ENCODE data around the gene SLX4IP.
"Not testable (repeated sequence)": the region's sequence is repeated elsewhere in the genome, so short reads cannot be mapped to it uniquely, and the experiment has no call there.

Gene SLX4IP

DNA sequence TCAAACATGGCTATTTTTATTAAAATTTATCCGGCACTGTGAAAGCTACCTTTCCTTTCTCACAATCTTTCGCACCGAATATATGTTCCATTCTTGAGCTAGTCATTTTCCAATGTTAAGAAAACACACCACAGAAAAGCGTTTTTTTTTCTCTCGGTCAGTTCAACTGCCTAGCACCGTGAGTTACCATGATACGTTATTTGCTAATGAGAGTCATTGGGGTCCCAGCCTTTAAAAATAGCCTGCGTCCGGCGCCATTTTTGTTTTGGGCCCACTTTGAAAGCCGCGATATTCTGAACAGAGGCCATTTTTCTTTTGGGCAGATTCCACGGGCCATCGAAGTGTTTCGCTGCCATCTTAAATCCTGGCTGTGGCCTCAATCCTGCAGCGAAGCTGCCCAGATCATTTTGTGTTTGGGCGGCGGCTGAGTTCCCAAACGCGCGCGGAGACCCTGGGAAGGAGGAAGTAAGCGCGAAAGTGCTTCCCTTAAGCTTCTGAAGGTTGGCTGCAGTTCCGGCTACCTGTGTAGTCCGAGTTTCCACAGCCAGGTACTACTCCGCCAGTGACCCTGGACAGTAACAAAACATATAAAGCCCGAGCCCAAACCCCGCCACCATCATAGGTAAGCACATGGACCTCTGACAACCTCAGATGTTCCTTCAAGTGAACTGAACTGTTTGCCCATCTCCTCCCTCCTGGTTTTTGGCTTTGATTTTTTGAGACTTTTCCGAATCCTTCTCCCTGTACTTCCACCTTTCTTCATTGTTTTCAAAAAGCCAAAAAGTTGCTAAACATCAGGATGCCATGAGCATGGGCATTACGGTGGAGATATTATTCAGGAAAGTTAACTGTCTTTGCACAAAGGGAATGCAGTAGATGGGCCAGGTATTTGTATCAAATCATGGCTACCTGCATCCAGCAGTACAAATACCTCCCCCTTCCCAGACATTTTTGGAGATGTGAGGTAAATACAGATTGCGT lies at the start of gene SLX4IP:
SLX4IP (plus strand) TSS at position 474 of the 981 bp plus-strand sequence. CDS start 22,900 bp downstream, outside the sequence.
- peak; percentile 99 for DNase-seq

DNA sequence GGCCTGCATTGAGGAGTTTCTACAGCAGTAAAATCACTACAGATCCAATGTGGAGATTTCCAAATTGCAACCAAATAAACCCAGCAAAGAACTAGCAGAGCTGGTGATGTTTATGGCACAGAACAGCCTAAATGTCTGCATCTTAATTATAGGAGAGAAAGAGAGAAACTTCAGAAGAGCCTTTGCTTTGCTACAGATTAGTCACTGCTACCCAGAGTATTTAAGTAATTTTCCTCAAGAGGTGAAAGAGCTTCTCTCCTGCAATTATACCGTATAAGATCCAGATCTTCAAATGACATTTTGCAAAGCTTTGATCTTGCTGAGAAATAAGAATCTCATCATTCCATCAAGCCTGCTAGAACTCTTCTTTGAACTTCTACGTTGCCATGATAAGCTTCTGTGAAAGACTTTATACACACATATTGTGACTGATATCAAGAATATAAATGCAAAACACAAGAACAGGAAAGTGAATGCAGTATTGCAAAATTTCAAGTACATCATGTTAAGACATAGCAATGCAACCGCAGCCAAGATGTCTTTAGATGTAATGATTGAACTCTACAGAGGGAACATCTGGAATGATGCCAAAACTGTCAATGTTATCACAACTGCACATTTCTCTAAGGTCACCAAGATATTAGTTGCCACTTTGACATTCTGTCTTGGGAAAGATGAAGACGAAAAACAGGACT lies 49.1 kb upstream of the SLX4IP start:
- DNase-seq, result no peak

DNA sequence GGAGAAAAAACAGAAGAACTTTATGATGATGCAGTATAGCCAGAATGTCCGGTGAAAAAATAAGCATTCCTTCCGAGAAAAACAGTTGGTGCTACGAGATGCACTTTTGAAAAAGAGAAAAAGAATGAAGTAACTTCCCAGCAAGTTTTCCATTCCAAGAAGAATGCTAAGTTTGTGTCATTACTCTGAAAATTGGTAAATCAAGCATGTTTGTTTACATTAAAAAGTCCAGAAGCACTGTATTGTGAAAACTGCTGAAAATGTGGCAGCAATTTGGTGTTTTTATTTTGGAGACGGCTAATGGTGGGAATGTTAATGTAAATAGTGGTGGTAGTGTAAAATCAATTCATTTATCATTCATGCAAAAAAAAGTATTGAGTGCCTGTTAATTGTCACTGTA lies 47.4 kb upstream of the SLX4IP start:
- DNase-seq, result no peak

DNA sequence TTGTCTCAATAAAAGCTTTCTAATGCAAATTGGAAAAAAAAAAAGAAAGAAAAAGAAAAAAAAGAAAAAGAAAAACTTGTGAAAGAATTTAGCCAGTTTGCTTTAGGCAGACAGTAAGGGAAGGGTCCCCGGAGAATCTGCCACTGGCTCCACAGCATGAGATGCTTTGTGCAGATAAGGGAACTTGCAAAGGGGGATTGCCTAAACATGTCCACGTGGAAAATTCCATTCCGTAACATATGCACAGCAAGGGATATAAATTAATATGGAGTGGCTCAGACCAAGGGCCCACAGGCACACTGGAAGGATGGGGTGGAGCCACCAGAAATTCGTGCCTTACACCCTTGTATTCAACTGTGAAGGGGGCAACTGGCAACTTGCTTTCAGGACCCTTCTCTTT lies 46.5 kb upstream of the SLX4IP start:
- no peak for DNase-seq

DNA sequence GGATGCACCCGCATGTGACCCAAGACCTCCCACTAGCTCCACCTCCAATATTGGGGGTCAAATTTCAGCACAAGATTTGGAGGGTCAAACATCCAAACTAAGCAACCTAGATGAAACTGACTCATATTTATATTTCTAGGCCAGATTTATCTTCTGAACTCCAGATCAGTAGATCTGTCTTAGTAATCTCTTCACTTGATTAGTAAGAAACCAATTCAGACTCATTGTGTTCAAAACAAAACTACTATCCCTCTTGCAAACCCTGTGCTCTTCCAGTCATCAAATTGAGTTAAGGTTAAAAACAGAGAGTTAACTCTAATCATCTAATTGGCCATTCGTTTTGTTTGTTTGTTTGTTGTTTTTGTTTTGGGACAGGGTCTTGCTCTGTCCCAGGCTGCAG lies 44.4 kb upstream of the SLX4IP start:
- DNase-seq, result no peak

DNA sequence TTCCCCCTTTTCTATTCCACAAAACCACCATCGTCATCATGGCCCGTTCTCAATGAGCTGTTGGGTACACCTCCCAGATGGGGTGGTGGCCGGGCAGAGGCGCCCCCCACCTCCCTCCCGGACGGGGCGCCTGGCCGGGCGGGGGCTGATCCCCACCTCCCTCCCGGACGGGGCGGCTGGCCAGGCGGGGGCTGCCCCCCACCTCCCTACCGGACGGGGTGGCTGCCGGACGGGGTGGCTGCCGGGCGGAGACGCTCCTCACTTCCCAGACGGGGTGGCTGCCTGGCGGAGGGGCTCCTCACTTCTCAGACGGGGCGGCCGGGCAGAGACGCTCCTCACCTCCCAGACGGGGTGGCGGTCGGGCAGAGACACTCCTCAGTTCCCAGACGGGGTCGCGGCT lies 40.4 kb upstream of the SLX4IP start:
- DNase-seq, result not testable (repeated sequence)

DNA sequence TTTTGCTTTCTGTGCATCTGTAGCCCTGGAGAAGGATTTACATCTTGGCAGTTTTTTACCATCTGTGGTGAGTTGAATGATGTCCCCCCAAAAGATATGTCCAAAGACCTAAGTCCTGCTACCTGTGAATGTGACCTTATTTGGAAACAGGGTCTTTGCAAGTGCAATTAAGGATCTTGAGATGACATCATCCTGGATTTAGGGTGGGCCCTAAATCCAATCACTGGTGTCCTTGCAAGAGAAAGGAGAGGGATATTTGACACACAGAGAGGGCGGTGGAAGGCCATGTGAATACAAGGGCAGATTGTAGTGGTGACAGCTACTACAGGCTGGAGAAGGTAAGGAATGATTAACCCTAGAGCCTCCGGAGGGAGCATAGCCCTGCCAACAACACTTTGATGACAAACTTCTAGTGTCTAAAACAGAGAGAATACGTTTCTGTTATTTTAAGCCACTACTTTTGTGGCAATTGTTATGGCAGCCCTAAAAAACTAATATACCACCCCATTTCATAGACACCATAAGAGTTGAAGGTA lies 36.2 kb upstream of the SLX4IP start:
- DNase-seq, result no peak

DNA sequence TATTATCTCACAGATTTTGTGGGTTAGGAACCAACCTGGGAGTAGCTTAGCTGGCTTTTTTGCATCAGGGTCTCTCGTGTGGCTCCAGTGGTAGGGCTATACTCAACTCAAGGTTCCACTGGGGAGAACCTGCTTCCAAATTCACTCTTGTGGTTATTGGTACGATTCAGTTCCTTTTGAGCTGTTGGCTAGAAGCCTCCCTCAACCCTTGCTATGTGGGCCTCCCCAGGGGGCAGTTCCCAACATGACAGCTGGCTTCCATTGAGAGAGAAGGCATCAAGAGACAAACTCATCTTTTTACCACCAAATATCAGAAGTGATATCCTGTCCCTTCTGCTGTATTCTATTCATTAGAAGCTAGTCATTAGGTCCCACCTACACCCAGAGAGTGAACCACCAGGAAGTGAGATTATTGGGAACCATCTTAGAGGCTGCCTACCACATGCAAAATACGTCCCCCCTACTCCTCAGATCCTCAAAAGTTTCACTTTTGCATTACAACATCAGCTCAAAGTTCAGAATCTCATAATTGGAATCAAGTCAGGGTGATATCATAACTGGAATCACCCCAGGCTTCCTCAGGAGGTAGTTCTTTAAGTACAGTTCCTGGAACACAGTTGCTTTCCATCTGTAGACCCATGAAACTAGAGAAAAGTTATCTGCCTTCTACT lies 32.0 kb upstream of the SLX4IP start:
- no peak for DNase-seq

DNA sequence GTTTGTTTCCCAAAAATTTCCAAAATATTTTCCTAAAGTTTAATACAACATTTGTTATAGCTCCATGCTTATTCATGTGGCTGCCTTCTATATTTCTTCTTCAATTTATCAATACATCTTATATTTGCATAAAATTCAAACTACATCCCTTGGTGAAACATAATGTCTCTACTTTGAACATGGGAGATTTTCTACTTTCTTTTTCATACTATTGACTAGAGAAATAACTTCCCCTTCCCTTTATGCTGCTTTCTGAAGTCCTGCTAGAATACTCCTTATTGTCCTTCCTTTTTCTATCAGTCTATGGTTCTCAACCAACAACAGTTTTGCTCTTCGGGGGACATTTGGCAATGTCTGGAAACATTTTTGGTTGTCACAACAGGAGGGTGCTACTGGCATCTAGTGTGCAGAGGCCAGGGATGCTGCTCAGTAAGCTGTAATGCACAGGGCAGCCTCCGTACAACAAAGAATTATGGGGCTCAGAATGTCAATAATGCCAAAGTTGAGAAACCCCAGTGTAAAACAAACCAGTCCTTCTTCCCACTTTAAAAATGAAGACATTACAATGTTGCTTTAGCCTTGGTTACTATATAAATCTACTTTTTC lies 31.0 kb upstream of the SLX4IP start:
- DNase-seq, result no peak

DNA sequence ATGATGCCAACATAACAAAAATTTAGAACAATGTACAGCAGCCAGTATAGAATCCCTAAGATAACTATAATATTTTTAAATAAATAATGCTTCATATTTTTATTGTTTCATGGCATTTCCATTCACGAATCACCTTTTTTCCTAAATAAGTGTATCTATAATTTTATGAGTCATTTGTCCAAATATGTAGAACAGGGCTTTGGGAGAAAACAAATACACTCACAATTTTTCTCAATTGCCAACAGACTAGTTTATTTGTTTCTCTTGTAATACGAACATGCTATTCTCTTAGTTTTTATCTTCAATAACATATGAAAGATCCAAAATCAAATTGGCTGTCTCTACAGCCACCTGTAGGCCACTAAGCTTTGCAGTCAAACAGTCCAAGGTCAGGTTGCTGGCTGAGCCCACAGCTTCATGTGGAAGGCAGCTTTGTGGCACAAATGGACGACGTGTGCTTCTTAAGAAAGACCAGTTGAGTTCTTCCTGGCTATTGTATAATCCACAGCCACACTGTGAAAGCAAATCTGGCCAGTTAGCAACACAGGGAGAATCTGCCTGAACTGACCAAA lies 30.1 kb upstream of the SLX4IP start:
- no peak for DNase-seq

DNA sequence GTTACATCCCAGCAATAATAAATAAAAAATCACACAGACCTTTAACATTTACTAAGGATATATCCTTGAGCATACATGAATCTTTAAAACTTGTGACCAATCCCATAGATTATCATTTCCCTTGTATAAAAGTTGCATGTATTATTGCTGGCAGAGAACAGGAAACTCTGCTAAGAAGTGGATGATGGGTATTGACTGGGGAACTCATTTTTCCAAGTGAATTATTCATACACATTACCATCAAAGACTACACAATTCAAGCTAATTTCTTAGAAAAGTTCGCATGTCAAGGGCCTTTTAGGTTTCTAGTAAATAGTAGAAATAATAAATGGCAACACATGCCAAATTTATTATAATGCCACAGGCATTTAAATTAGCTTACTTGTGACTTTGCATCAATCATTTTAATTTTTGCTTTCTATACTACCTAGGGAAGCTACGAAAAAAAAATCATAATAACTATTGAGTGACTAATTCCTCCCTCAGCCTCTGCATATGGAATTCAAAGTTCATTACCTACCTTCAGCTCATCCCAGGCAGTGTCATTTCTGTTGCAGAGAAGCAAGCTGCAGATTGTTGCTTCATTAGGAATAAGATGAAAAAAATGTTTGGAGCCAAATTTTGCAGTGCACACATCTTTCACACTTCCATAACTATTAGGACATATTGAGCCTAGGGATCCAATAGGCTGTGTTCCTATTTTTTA lies 26.8 kb upstream of the SLX4IP start:
- DNase-seq, result no peak

DNA sequence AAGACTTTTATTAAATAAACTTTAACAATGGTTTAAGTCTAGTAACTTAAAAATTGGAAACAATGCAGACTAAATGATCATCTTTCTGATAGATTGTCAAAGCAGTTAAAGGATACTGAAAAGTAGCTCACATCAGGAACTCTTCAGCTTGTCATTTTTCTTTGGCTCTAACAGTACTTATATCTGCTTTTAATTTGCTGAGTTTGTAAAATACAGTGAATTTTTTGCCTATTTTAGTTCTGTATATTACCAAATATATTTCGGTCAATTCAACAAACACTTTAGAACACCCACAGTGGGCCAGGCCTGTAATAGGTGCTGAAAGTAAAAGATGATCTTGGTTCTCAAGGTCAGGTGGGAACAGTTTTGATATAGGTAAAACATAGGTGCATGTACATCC lies 23.4 kb upstream of the SLX4IP start:
- DNase-seq, result no peak

DNA sequence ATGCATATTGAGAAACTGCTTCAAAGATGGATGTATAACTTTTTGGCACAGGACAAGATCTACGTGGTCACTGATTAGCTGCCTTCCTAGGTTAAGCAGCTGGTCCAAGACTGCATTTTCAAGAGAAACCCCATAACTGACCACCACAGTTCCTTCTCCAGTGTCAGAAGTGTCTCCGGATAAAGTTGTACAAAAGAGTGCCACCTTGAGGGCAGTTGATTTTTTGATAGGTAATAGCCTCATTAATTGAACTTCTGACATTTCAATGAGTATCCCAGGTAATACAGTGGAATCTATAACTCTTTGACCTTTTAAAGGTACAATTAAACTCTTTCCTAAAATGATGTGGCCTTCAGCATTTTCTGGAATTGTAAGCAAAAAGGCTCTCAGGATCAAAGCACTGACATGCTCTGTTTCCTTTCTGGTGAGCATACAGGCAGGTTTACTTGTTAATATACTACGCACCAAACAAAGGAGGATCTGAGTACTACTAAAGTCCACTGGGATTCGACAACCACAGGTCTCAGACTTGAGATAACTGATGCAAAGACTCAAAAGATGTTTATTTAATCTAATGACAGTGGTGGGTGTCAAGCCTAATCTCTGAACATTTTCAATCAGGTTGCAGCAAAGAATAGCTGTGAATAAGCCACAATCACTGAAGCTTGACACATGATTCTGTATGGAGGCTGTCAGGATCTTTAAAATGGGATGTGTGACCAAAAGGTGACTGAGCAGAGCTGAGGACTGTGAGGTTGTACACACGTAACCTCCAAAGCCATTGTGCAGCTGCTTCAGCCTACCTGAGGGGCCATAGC lies 22.3 kb upstream of the SLX4IP start:
- DNase-seq, result no peak

DNA sequence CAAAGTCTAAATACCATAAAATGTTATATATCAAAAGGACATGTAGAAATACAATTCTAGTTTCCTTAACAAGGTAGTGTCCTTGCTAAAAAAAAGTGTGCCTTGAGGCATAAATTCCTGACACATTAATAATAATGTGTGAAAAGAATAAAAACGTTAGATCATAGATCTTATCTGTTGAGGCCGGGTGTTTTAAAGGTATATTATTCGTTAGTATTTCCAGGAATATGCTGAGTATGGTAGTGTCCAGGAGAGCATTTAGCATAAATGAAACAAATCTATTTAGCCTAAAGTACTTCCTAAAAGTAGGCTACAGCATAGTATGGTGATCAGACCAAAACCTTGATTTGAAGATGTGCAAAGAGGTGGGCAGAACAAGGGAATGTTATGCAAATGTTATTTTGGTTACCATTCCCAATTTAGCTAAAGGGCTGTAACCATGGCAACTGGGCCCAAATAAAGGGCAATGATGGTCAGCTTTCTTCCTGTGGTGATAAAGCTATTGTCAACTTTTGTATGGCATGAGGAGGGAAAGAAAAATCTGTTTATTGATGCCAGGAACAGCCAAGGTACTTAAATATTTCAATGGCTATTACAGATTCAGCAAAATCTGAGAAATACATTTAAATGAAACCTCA lies 20.0 kb upstream of the SLX4IP start:
- no peak for DNase-seq

DNA sequence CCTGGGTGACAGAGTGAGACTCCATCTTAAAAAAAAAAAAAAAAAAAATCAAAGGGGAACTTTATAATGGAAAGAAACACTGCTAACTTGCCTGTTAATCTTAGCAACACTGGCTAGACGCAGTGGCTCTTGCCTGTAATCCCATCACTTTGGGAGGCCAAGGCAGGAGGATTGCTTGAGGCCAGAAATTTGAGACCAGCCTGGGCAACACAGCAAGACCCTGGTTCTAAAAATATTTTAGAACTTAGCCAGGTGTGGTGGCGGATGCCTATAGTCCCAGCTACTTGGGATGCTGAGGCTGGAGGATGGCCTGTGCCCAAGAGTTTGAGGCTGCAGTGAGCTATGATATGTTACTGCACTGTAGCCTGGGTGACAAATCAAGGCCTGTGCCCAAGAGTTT lies 17.9 kb upstream of the SLX4IP start:
- DNase-seq, result not testable (repeated sequence)

DNA sequence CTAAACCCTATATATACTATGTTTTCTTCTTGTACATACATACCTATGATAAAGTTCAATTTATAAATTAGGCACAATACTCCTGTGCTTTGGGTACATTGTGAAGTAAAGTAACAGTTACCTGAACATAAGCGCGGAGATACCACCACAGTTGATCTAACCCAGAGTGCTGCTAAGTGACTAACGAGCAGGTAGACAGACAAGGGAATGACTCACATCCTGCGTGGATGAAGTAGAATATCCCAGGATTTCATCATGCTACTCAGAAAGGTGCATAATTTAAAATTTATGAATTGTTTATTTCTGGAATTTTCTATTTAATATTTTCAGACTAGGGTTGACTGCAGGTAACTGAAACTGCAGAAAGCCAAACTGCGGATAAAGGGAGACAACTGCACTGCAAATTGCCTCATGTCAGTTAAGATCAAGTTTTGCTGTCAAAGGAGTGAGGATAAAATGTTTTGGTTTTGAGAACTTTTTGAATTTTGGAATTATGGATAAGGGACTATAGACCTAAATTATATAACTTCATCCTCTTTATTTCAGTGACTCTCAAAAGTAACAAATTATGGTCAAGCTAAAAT lies 15.5 kb upstream of the SLX4IP start:
- no peak for DNase-seq

DNA sequence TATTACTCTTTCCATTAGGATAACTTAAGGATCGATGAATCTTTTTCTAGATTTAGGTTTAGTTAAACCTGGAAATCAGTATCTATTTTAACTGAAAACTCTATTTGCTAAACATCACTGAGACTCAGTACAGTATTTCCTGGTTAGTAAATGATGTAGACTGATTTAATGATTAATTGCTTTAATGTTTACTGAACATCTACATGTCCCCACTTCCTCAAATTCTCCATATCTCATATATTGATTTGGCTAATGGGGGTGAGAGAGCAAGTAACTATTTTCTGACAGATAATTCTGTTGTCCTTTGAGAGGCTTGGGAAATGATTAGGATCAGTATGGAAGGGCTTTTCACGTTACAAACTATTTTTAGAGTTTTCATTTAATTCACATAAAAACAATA lies 11.4 kb upstream of the SLX4IP start:
- no peak for DNase-seq

DNA sequence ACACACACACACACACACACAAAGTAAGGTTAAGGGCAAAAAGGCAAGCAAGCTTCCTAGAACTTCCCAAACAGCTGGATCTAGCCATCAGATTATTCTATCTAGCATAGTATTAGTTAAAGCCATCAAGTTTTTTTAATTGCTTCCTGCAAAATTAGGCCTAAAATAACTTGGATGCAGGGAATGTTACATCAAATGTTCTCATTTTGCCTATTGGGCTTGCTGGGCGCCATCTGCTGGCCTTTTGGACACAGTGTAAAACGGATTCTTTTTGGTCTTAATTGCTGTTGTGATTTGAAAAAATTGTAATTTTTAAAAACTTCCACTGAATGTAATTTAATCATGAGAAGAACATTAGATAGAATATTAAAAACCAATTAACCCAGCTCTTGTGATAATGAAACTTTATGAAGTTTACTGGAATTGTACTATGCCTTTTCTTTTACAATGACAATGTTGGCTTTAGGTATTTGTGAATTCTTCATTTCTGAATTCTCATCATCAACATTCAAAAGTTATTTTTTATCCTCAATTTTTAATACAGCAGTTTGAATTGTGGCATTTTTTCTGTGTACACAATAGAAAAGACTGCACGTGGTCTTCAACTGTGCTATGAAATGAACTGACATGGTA lies 7.9 kb upstream of the SLX4IP start:
- DNase-seq, result peak; percentile 52

DNA sequence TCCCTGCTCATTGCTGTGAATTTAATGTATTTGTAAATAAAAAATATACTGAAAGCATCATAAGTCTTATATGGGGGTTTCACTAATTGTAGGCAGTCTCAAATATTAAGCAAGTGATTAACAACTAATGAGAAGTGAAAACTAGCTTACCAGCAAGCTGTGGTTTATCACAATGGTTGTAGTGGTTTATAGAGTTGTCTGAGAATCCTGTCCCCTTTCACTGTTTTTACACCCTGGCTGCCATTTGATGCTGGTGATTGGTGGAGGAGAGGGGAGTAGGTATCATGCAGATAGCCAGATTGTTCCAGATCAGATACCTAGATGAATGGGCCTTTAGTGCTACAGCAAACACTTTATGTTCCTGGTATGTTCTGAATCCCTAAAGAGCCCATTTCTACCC lies 7.1 kb upstream of the SLX4IP start:
- DNase-seq, result no peak
